Liver (tissue), 3 donors: ENCODE measurements around the gene MEIS2.

Source experiments
- CTCF ChIP-seq: fragments of 150-350 bp; IDR thresholded peaks from 2 replicates; pipeline ENCODE4 v1.5.1; 2017; ENCODE audit warnings: improper control_type of control experiment, low read depth, low read length; ENCODE audit not compliant: missing input control
- EGR1 ChIP-seq, 2 donors: IDR thresholded peaks; 2 replicates each; pipeline ENCODE4 v1.6.1; 2016 to 2018; ENCODE audit warnings: antibody characterized with exemption in 2 of 2, low read depth in 2 of 2
- MAX ChIP-seq: IDR thresholded peaks from 2 replicates; pipeline ENCODE4 v1.6.1; 2016; ENCODE audit warnings: antibody characterized with exemption
- RAD21 ChIP-seq, 2 donors: IDR thresholded peaks; 2 replicates each; pipeline ENCODE4 v1.6.1; 2016; ENCODE audit warnings: antibody characterized with exemption in 2 of 2, mild to moderate bottlenecking in 2 of 2
- SP1 ChIP-seq: IDR thresholded peaks from 2 replicates; pipeline ENCODE4 v1.6.1; 2018; ENCODE audit warnings: antibody characterized with exemption, mild to moderate bottlenecking
- TAF1 ChIP-seq: conservative IDR thresholded peaks from 2 replicates; pipeline ENCODE4 v1.6.1; 2016; ENCODE audit warnings: antibody characterized with exemption, mild to moderate bottlenecking
- ZBTB33 ChIP-seq: IDR thresholded peaks from 2 replicates; pipeline ENCODE4 v1.6.1; 2016; ENCODE audit warnings: antibody characterized with exemption
- donor health status: healthy.
- donor health status: healthy.

- TF ChIP-seq TAF1, result no peak
- TF ChIP-seq CTCF, result no peak
- TF ChIP-seq RAD21 (IDR thresholded peaks at IDR 0.05), result no peak
- TF ChIP-seq SP1, result no peak
- no peak for TF ChIP-seq ZBTB33
- no peak for TF ChIP-seq MAX
- no peak for TF ChIP-seq EGR1 (IDR thresholded peaks at IDR 0.05; ENCODE audit: low read depth in 2 of 2)
Measured at GRCh38 chr15:36978126-36978525, 122.2 kb downstream of the MEIS2 start.
